GM06990 (cell line): ENCODE data around the gene ZNF618.

Experiments
- DNase-seq: peaks from one replicate; pipeline ENCODE4 v3.0.0-alpha.2; 2011; ENCODE audit not compliant: insufficient read length; ENCODE audit errors: extremely low read depth
- H3K27me3 ChIP-seq: replicated peaks from 2 replicates; pipeline ENCODE4 v1.6.0; 2011; ENCODE audit warnings: low read length; ENCODE audit not compliant: control insufficient read depth, insufficient read depth
- H3K36me3 ChIP-seq: 2 replicates; pipeline ENCODE4 v1.5.1; 2011; ENCODE audit warnings: low read length; ENCODE audit not compliant: control insufficient read depth, insufficient read depth
- H3K4me3 ChIP-seq: replicated peaks from 2 replicates; pipeline ENCODE4 v1.5.1; 2011; ENCODE audit warnings: low read depth, mild to moderate bottlenecking, control low read depth, low read length
- CTCF ChIP-seq: IDR thresholded peaks from 2 replicates; pipeline ENCODE4 v1.5.1; 2011; ENCODE audit warnings: low read length, control low read depth, mild to moderate bottlenecking, inconsistent platforms; ENCODE audit not compliant: insufficient read depth, poor library complexity, severe bottlenecking

Gene ZNF618

DNA sequence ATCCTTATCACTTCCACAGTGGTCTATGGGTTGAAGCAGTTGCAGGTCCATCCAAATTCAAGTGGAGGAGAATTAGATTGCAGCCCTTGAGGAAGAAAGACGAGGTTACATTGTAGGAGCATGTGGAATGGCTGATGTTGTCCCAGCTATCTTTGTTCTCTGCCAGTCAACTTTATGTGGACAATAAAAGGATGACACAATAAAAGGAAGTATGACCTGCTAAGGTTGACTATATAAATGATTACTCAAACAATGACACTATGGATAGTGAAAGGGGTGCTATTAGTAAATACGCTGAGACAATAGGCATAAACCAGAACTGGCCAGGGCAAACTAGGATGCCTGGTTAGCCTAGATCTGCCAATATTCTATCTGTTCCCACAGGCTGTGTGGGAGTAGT lies 12.8 kb upstream of the ZNF618 start:
- no peak for DNase-seq
- TF ChIP-seq CTCF, result no peak
- Histone ChIP-seq H3K36me3 (no peaks in the 10 kb centered on the region), H3K4me3 (no peak overlapping the region), H3K27me3 (no peaks in the 10 kb centered on the region)

GRCh38 chr9:113868501-113868900 lies 7.6 kb upstream of the ZNF618 start:
- no peak for DNase-seq
- H3K27me3 ChIP-seq, result no peaks in the 10 kb centered on the region
- no peaks in the 10 kb centered on the region for H3K36me3 ChIP-seq
- no peak for TF ChIP-seq CTCF
- H3K4me3 ChIP-seq, result no peak overlapping the region

DNA sequence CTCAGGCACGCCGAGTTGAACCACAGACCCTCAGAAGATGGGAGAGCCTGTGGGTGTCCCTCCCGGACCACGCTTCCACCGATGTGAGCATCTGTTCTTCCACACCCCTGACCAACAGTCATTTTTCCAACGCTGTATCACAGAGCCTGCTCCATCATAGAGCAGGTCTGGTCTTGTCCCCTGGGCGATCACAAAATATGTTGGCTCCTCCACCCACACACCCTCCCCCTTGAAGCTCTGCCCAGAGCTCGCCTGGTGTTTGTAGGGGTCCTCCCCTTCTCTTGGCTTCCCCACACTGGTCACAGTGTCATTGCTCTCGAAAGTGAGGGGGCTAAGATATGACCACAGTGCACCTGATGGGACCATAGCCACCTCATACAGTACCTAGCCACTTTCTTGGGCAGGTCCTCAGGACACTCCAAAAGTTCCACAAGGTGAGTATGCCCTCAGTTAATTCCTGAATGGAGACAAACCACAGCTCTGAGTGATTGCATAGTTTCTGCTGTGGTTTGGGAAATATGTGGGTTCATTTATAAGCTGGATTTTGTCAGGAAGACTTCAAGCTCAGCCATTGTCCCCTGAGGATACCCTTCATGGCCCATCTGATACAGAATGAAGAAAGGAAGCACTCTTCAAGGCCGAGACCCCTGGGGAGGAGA lies 3.5 kb upstream of the ZNF618 start:
- DNase-seq, result no peak
- no peak for TF ChIP-seq CTCF
- no peak overlapping the region for H3K4me3 ChIP-seq
- no peaks in the 10 kb centered on the region; the same call in 1 of the 2 replicates for H3K27me3 ChIP-seq
- H3K36me3 ChIP-seq, result no peaks in the 10 kb centered on the region

GRCh38 chr9:113873446-113873845 lies 2.7 kb upstream of the ZNF618 start:
- H3K27me3 ChIP-seq, result no peaks in the 10 kb centered on the region; the same call in 1 of the 2 replicates
- no peak for TF ChIP-seq CTCF
- H3K36me3 ChIP-seq, result no peaks in the 10 kb centered on the region
- no peak for DNase-seq
- no peak overlapping the region for H3K4me3 ChIP-seq

- H3K4me3 ChIP-seq, result no peak overlapping the region
- no peaks in the 10 kb centered on the region; the same call in 1 of the 2 replicates for H3K27me3 ChIP-seq
- no peak for TF ChIP-seq CTCF
- DNase-seq, result no peak
- H3K36me3 ChIP-seq, result no peaks in the 10 kb centered on the region
These were observed 2.2 kb upstream of the ZNF618 start for GRCh38 chr9:113873926-113874325.
